Type B pancreatic cell (in vitro differentiated cells): ENCODE measurements around the gene TRRAP. TPM values are rescaled to one million over a fixed set of nuclear protein-coding genes. Genes with fewer than 3 reads are reported as not detected.

Source experiments
- DNase-seq: peaks from one replicate; pipeline ENCODE4 v3.0.0; 2021; ENCODE audit warnings: mixed read lengths; ENCODE audit not compliant: unreplicated experiment; ENCODE audit errors: extremely low spot score
- H3K27ac Mint-ChIP-seq: 2 replicates; pipeline ENCODE4 v1.8.0; 2021; ENCODE audit warnings: mild to moderate bottlenecking, mixed read lengths
- H3K27me3 Mint-ChIP-seq: 2 replicates; pipeline ENCODE4 v1.8.0; 2021; ENCODE audit warnings: mixed read lengths
- H3K36me3 Mint-ChIP-seq: 2 replicates; pipeline ENCODE4 v1.8.0; 2021; ENCODE audit warnings: mixed read lengths
- H3K4me1 Mint-ChIP-seq: one replicate; pipeline ENCODE4 v1.8.0; 2021; ENCODE audit warnings: mixed read lengths; ENCODE audit not compliant: unreplicated experiment
- H3K4me3 Mint-ChIP-seq: 2 replicates; pipeline ENCODE4 v1.8.0; 2021; ENCODE audit warnings: mild to moderate bottlenecking, mixed read lengths
- H3K9me3 Mint-ChIP-seq: 2 replicates; pipeline ENCODE4 v1.8.0; 2021; ENCODE audit warnings: mixed read lengths
- total RNA-seq: library from RNA; stranded (reverse); gene quantifications from 2 replicates; pipeline ENCODE4 v1.2.1, GENCODE V29; 2021; ENCODE audit warnings: low replicate concordance
- TF ChIP-seq, protein P1 (sequence below): fragments of 200-600 bp; sonication (generic); conservative IDR thresholded peaks from 2 replicates; pipeline ENCODE4 v1.5.0; 2021; ENCODE audit warnings: antibody characterized with exemption, mild to moderate bottlenecking

The TRRAP gene
- total RNA-seq, 1 donor from 2014 or later: 65.7 TPM

DNA sequence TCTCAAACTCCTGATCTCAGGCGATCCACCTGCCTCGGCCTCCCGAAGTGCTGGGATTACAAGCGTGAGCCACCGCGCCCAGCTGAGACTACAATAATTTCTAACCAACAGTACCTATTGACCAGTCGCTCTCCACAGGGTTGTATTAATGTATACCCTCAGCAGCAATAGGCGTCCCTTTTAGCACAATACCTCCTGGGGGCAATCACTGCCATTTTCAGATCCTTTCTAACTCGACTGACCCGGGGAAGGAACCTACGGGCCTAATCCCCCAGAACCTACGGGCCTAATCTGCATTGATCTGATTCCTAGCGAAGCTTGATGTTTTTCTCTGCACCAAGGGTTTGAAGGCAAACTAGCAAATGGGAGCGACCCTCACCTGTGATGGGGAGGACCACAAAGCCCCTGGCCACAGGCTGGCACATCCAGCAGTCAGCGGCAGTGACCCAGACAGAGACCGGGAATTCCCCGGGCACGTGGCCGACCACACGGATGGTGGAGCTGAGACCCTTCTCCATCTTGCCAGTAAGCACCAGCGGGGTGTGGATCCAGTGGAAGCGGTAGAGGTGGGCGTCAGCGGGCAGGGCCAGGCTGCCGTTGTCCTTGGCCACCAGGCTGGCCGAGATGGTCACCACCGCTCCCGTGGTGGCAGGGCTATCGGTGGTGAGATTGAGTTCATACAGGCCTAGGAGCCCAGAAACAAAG is 15.5 kb upstream of the TRRAP start:
- no peak for DNase-seq
- Mint-ChIP-seq H3K9me3 (no peaks in the 10 kb centered on the region), H3K27me3 (peaks cover 28% of the 10 kb centered on the region), H3K27ac (no peak overlapping the region), H3K36me3 (no peaks in the 10 kb centered on the region), H3K4me1 (no peaks in the 10 kb centered on the region), H3K4me3 (no peak overlapping the region)
- TF ChIP-seq, protein P1, sequence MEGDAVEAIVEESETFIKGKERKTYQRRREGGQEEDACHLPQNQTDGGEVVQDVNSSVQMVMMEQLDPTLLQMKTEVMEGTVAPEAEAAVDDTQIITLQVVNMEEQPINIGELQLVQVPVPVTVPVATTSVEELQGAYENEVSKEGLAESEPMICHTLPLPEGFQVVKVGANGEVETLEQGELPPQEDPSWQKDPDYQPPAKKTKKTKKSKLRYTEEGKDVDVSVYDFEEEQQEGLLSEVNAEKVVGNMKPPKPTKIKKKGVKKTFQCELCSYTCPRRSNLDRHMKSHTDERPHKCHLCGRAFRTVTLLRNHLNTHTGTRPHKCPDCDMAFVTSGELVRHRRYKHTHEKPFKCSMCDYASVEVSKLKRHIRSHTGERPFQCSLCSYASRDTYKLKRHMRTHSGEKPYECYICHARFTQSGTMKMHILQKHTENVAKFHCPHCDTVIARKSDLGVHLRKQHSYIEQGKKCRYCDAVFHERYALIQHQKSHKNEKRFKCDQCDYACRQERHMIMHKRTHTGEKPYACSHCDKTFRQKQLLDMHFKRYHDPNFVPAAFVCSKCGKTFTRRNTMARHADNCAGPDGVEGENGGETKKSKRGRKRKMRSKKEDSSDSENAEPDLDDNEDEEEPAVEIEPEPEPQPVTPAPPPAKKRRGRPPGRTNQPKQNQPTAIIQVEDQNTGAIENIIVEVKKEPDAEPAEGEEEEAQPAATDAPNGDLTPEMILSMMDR: no peak

DNA sequence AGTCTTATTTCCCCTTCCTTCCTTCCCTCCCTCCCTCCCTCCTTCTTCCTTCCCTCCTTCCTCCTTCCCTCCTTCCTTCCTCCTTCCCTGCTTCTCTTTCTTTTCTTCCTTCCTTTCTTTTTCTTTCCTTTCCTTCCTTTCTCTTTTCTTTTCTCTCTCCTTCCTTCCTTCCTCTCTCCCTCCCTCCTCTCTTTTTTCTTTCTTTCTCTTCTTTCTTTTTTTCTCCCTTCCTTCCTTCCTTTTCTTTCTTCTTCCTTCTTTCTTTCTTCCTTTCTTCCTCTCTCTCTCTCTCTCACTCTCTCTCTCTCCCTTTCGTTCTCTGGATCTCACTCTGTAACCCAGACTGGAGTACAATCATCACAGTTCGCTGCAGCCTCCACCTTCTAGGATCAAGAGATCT is 14.7 kb upstream of the TRRAP start:
- Mint-ChIP-seq H3K4me3 (no peak overlapping the region), H3K27ac (no peak overlapping the region)
- TF ChIP-seq, protein P1: no peak

DNA sequence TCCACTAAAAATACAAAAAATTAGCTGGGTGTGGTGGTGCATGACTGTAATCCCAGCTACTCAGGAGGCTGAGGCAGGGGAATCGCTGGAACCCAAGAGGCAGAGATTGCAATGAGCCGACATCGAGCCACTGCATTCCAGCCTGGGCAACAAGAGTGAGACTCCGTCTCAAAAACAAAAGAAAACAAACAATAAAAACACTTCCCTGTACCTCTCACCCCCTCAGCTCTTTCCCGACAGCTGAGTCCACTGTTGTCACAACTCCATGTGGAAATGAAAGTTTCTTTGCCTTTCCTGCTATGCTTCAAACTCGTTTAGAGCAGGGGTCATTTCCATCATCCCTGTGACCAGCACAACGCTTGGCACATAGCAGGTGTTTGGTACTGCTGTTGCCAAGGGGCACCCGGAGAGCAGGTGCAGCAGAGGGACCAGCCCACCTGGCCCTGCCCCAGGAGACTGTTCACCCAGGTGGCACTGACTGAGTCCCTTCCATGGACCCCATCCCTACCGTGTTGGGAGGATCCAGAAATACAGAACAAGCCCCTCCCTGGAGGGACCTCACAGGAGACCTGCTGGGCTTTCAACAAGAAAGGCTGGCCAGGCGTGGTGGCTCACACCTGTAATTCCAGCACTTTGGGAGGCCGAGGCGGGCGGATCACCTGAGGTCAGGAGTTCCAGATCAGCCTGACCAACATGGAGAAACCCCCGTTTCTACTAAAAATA is 13.4 kb upstream of the TRRAP start:
- no peaks in the 10 kb centered on the region for H3K36me3 Mint-ChIP-seq
- H3K27ac Mint-ChIP-seq: no peak overlapping the region
- H3K27me3 Mint-ChIP-seq: peaks cover 37% of the 10 kb centered on the region
- no peak overlapping the region for H3K4me3 Mint-ChIP-seq
- TF ChIP-seq, protein P1: no peak
- DNase-seq: no peak
- no peaks in the 10 kb centered on the region for H3K9me3 Mint-ChIP-seq
- H3K4me1 Mint-ChIP-seq: no peaks in the 10 kb centered on the region

More for the DNA sequence above, 14.7 kb upstream of the TRRAP start:
- H3K9me3 Mint-ChIP-seq: no peaks in the 10 kb centered on the region
- DNase-seq: no peak
- H3K4me1 Mint-ChIP-seq: no peaks in the 10 kb centered on the region
- no peaks in the 10 kb centered on the region for H3K36me3 Mint-ChIP-seq
- peaks cover 30% of the 10 kb centered on the region for H3K27me3 Mint-ChIP-seq

DNA sequence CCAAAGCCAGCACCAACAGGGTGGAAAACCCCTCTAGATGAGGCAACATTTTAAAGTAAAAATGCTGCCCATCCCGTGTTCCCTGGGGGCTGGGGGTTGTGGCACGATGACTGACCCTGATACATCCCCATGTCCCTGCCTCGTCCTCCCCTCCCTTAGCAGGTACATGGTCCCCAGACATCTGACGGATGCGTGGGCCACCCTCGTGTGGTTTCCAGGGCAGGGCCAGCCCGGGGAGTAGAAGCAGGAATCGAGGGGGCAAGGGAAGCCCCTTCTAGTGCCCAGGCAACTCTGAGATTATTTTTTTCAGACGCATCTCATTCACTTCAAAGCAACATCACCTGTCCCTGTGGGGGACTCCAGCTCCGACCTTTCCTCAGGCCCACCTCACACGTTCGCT is 12.0 kb upstream of the TRRAP start:
- TF ChIP-seq, protein P1: no peak
- Mint-ChIP-seq H3K36me3 (no peaks in the 10 kb centered on the region), H3K27ac (no peak overlapping the region), H3K27me3 (peaks cover 46% of the 10 kb centered on the region), H3K9me3 (no peaks in the 10 kb centered on the region), H3K4me1 (no peaks in the 10 kb centered on the region), H3K4me3 (no peak overlapping the region)
- no peak for DNase-seq

DNA sequence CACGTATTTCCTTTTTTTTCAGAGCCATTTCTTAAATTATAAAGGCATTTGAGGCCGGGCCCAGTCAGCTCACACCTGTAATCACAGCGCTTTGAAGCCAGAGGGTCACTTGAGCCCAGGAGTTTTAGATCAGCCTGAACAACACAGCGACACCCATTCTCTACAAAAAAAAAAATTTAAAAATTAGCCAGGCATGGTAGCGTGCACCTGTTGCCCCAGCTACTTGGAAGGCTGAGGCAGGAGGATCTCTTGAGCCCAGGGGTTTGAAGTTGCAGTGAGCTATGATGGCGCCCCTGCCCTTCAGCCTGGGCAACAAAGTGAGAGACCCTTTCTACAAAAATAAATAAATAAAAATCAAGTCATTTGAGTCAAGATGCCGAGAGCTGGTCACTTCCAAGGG is 11.6 kb upstream of the TRRAP start:
- DNase-seq: no peak
- no peak overlapping the region for H3K27ac Mint-ChIP-seq
- no peaks in the 10 kb centered on the region for H3K9me3 Mint-ChIP-seq
- TF ChIP-seq, protein P1: no peak
- peaks cover 50% of the 10 kb centered on the region for H3K27me3 Mint-ChIP-seq
- no peaks in the 10 kb centered on the region for H3K36me3 Mint-ChIP-seq
- no peaks in the 10 kb centered on the region for H3K4me1 Mint-ChIP-seq
- no peak overlapping the region for H3K4me3 Mint-ChIP-seq
